HepG2 (cell line): Measurements from ENCODE around the gene ZNF587B. TPM values are rescaled to one million over a fixed set of nuclear protein-coding genes. Genes with fewer than 3 reads are reported as not detected.
"Not testable (repeated sequence)": the region's sequence is repeated elsewhere in the genome, so short reads cannot be mapped to it uniquely, and the experiment has no call there.

ENCODE experiments used
- ATAC-seq: fragments of 200-7000 bp; cut with Tn5 transposase; 3 replicates; pipeline ENCODE4 v1.9.1; 2020; ENCODE audit warnings: mild to moderate bottlenecking, moderate library complexity
- BruUV-seq: library from RNA; stranded (reverse); fragments of 400-500 nt; replicated peaks from 2 replicates; lab custom pipeline; 2021; lab: Mats Ljungman, UMichigan
- CTCF ChIA-PET: fragments of 300-600 bp; formaldehyde crosslinking; extraction: SDS; loops from one replicate; lab custom pipeline; 2021; ENCODE audit warnings: low total read pairs, inconsistent platforms, low intra/inter-chr PET ratio; lab: Yijun Ruan, JAX
- POLR2A ChIA-PET: fragments of 350-600 bp; sonication (Branson Sonifier 250); formaldehyde crosslinking; loops from one replicate; lab custom pipeline; 2020; ENCODE audit warnings: antibody characterized with exemption, inconsistent platforms; lab: Yijun Ruan, JAX
- DNase-seq: peaks from one replicate; pipeline ENCODE4 v3.0.0-alpha.2; 2015; ENCODE audit warnings: low spot score
- FAIRE-seq: peaks from 3 replicates; lab custom pipeline; 2011; peaks lifted over from hg19 to GRCh38; lab: Jason Lieb, UNC
- H2AFZ ChIP-seq: one replicate; pipeline ENCODE4 v1.6.1; 2011; ENCODE audit warnings: low read length, inconsistent platforms
- H3K27ac ChIP-seq: fragments of 300-600 bp; 3 replicates; pipeline ENCODE4 v1.8.0; 2011; ENCODE audit warnings: mixed run types, mild to moderate bottlenecking, mixed read lengths, low read length, inconsistent platforms; ENCODE audit not compliant: insufficient read depth; ENCODE audit errors: extremely low read length
- H3K27me3 ChIP-seq, 2 experiments: fragments of 200-600 bp in 1 of 2; 2 replicates in 1 of 2; 3 replicates in 1 of 2; pipeline versions ENCODE4 v1.6.0 to v1.8.0; 2011; ENCODE audit warnings: low read length in 2 of 2, mild to moderate bottlenecking in 2 of 2, moderate library complexity in 2 of 2, inconsistent platforms in 1 of 2; ENCODE audit not compliant: insufficient read depth in 2 of 2, control insufficient read depth in 1 of 2
- H3K36me3 ChIP-seq, 2 experiments: fragments of 200-600 bp in 1 of 2; replicated peaks in 1 of 2; 2 replicates in 1 of 2; 3 replicates in 1 of 2; pipeline versions ENCODE4 v1.5.1 to v1.8.0; 2011; ENCODE audit warnings: low read length in 2 of 2, inconsistent platforms in 1 of 2; ENCODE audit not compliant: insufficient read depth in 2 of 2, control insufficient read depth in 1 of 2
- H3K4me1 ChIP-seq: 2 replicates; pipeline ENCODE4 v1.5.1; 2012; ENCODE audit warnings: low read length, inconsistent platforms; ENCODE audit not compliant: insufficient read depth
- H3K4me2 ChIP-seq: 2 replicates; pipeline ENCODE4 v1.6.0; 2011; ENCODE audit warnings: low read depth, low read length, inconsistent platforms
- H3K4me3 ChIP-seq, 3 experiments: fragments of 200-600 bp in 1 of 3; sonication (generic), shearing (Covaris generic) in 1 of 3; replicated peaks in 1 of 3; 2 replicates each; pipeline ENCODE4 v1.5.1; 2011 to 2016; ENCODE audit warnings: low read length in 3 of 3, inconsistent platforms in 2 of 3, low read depth in 2 of 3, mild to moderate bottlenecking in 2 of 3, control low read depth in 1 of 3, mixed read lengths in 1 of 3; ENCODE audit not compliant: insufficient read depth in 1 of 3
- H3K79me2 ChIP-seq: one replicate; pipeline ENCODE4 v1.6.1; 2011; ENCODE audit warnings: low read length, inconsistent platforms; ENCODE audit not compliant: insufficient read depth
- H3K9ac ChIP-seq: 2 replicates; pipeline ENCODE4 v1.6.0; 2011; ENCODE audit warnings: mild to moderate bottlenecking, low read depth, low read length, inconsistent platforms; ENCODE audit not compliant: insufficient read depth
- H3K9me3 ChIP-seq: 2 replicates; pipeline ENCODE4 v1.5.1; 2012; ENCODE audit warnings: mild to moderate bottlenecking, low read length
- H4K20me1 ChIP-seq: 2 replicates; pipeline ENCODE4 v1.6.0; 2011; ENCODE audit warnings: inconsistent platforms, mild to moderate bottlenecking, low read length, moderate library complexity; ENCODE audit not compliant: insufficient read depth
- HMG20A ChIP-seq: IDR thresholded peaks from 2 replicates; pipeline ENCODE4 v1.6.1; 2016; ENCODE audit warnings: borderline replicate concordance
- ZNF235 ChIP-seq: sonication (generic); formaldehyde crosslinking; IDR thresholded peaks from 2 replicates; pipeline ENCODE4 v1.8.1; 2023; ENCODE audit warnings: mild to moderate bottlenecking, missing genetic modification reagents, borderline replicate concordance
- ZNF431 ChIP-seq: sonication (generic); formaldehyde crosslinking; IDR thresholded peaks from 2 replicates; pipeline ENCODE4 v1.9.0; 2022; ENCODE audit warnings: missing genetic modification reagents, low read depth, mild to moderate bottlenecking, borderline replicate concordance
- WGBS: methylation state at CpG from one replicate; pipeline ENCODE4 v1.1.6; 2017; ENCODE audit warnings: low lambda C conversion rate; 5-methylcytosine and 5-hydroxymethylcytosine counted together
- in situ Hi-C: cut with HindIII; loops from 2 replicates; pipeline ENCODE4 v1.10.0; 2017; ENCODE audit warnings: low pct_unique_long_range_greater_than_20kb; ENCODE audit not compliant: extremely low pct_ligation_motif_present
- intact Hi-C: fragments of 100-400 bp; cut with micrococcal nuclease; formaldehyde crosslinking; loops from one replicate; pipeline ENCODE4 v1.10.0; 2022; ENCODE audit not compliant: unreplicated experiment
- polyA plus RNA-seq, 8 experiments: library from polyadenylated mRNA; depleted of rRNA in 3 of 8; stranded (reverse) in 7 of 8; unstranded in 1 of 8; fragments of >200 nt; fragmentation: Illumina TruSeq in 4 of 8; extraction: Trizol in 4 of 8; gene quantifications; 2 replicates each; pipeline versions ENCODE4 v1.2.1 to v1.2.3, GENCODE V29; 2011 to 2016; ENCODE audit warnings: low read depth in 4 of 8, missing spikeins in 1 of 8, mixed read lengths in 1 of 8; ENCODE audit not compliant: insufficient read depth in 1 of 8
- total RNA-seq, 5 experiments: library from RNA; depleted of rRNA; stranded (reverse); fragments of >200 nt; fragmentation: Illumina TruSeq; extraction: Trizol; gene quantifications; 2 replicates each; pipeline ENCODE4 v1.2.3, GENCODE V29; 2016; ENCODE audit warnings: low read depth in 1 of 5

The ZNF587B gene
- total and polyA plus RNA-seq, 2 of the 13 experiments (the other 11 are each of a cell fraction or from before 2014, with no cell fraction given): 5.2 to 29.9 TPM

DNA sequence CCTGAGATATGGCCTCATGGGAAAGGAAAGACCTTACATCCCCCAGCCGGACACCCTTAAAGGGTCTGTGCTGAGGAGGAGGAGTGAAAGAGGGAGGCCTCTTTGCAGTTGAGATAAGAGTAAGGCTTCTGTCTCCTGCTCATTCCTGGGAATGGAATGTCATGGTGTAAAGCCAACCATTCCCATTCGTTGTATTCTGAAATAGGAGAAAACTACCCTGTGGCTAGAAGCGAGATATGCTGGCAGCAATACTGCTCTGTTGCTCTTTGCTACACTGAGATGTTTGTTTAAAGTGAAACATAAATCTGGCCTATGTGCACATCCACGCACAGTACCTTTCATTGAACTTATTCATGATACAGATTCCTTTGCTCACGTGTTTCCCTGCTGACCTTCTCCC, 783 bp upstream of the ZNF587B start (continued):
- TF ChIP-seq ZNF431 (CRISPR knock-in tag) (no peak), HMG20A (no peak), ZNF235 (CRISPR knock-in tag) (no peak)

DNA sequence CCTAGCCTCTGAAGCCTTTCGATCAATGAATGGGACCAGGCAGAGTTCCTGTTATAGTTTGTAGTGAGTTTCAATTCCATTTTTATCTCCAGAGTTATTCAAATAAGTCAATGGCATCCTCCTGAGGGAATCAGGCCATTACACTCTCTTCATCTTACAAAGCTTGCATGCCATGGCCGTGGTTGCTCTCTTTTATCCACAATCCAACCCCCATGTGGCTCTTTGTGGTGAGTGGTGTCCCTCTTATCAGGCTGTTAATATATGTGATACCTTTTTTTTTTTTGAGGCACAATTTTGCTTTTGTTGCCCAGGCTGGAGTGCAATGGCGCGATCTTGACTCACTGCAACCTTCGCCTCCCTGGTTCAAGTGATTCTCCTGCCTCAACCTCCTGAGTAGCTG, 6.9 kb downstream of the ZNF587B start:
- BruUV-seq, H4K20me1 ChIP-seq, H3K9ac ChIP-seq, H3K27me3 ChIP-seq, H3K4me3 ChIP-seq, CTCF ChIA-PET, FAIRE-seq, H3K4me1 ChIP-seq, in situ Hi-C loops, ATAC-seq, H3K9me3 ChIP-seq, intact Hi-C loops, DNase-seq, H2AFZ ChIP-seq, H3K27ac ChIP-seq, H3K4me2 ChIP-seq, POLR2A ChIA-PET: not testable (repeated sequence)
- 98% methylated on average over 5 of the region's 5 CpGs for WGBS
- Histone ChIP-seq H3K36me3 (peaks cover 3 to 16% of the 10 kb centered on the region in 2 experiments; a peak in 2 of 5 replicates), H3K79me2 (peaks cover 13% of the 10 kb centered on the region)

DNA sequence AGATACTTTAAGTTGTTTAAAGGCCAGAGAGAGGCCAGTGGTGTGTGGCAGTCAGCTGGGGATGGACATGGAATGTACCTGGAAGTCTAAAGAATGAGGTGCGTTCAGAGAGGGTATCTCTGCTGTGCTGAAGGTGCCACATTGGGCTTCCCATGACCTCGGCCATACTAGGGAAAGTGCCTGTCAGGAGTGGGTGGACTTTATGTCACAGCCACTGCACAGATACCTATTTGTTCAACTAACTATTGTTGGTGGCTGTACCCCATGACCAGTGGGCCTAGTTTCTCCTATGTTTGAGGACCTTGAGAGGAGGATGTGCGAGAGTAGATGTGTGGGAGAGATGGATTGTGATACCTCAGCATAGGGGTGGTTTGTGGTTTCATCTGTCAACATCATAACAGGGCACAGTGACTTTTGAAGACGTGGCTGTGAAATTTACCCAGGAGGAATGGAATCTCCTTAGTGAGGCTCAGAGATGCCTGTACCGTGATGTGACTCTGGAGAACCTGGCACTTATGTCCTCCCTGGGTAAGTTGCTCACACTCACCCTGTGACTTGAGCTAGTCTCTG, 8.6 kb downstream of the ZNF587B start:
- ATAC-seq, FAIRE-seq, H3K27me3 ChIP-seq, H3K27ac ChIP-seq, DNase-seq, H3K9me3 ChIP-seq, H3K79me2 ChIP-seq, intact Hi-C loops, H3K4me1 ChIP-seq, POLR2A ChIA-PET, H4K20me1 ChIP-seq, H3K9ac ChIP-seq, CTCF ChIA-PET, H2AFZ ChIP-seq, H3K4me2 ChIP-seq, H3K4me3 ChIP-seq, BruUV-seq, in situ Hi-C loops: not testable (repeated sequence)
- 87% methylated on average over 3 of the region's 5 CpGs for WGBS
- H3K36me3 ChIP-seq: peaks cover 7 to 29% of the 10 kb centered on the region in 2 experiments; a peak in 4 of 5 replicates
